Activated B cell treated with CpG ODN at 0.5 μM for 24 hours (primary cell): ENCODE measurements around the gene GRK2. TPM values are rescaled to one million over a fixed set of nuclear protein-coding genes. Genes with fewer than 3 reads are reported as not detected.

Source experiments
- ATAC-seq: fragments of 200-7000 bp; cut with Tn5 transposase; one replicate; pipeline ENCODE4 v1.10.0; 2021; ENCODE audit warnings: low read depth, mild to moderate bottlenecking, moderate library complexity
- CTCF ChIA-PET: fragments of 350-600 bp; sonication (Branson Sonifier 250); formaldehyde crosslinking; loops from one replicate; lab custom pipeline; 2021; ENCODE audit warnings: antibody characterized with exemption; lab: Charles Lee
- POLR2A ChIA-PET: fragments of 350-600 bp; sonication (Branson Sonifier 250); formaldehyde crosslinking; loops from one replicate; lab custom pipeline; 2021; ENCODE audit warnings: antibody characterized with exemption; lab: Charles Lee
- DNase-seq: peaks from one replicate; pipeline ENCODE4 v3.0.0; 2022
- H3K27ac Mint-ChIP-seq: one replicate; pipeline ENCODE4 v1.8.0; 2020; ENCODE audit warnings: mixed read lengths
- H3K27me3 Mint-ChIP-seq: one replicate; pipeline ENCODE4 v1.8.0; 2021; ENCODE audit warnings: mixed read lengths
- H3K36me3 Mint-ChIP-seq: one replicate; pipeline ENCODE4 v1.8.0; 2021; ENCODE audit warnings: low read depth, mixed read lengths
- H3K4me1 Mint-ChIP-seq: one replicate; pipeline ENCODE4 v1.8.0; 2021; ENCODE audit warnings: mixed read lengths
- H3K4me3 Mint-ChIP-seq: one replicate; pipeline ENCODE4 v1.8.0; 2020; ENCODE audit warnings: mild to moderate bottlenecking, mixed read lengths
- H3K9me3 Mint-ChIP-seq: one replicate; pipeline ENCODE4 v1.8.0; 2020; ENCODE audit warnings: mixed read lengths
- intact Hi-C: fragments of 100-400 bp; cut with micrococcal nuclease; formaldehyde crosslinking; loops from one replicate; pipeline ENCODE4 v1.15.1; 2024
- total RNA-seq: library from RNA; stranded (reverse); gene quantifications from 2 replicates; pipeline ENCODE4 v1.2.3, GENCODE V29; 2022
- TF ChIP-seq, protein P1 (sequence below): fragments of 200-600 bp; IDR thresholded peaks from one replicate; pipeline ENCODE4 v1.8.0; 2022; ENCODE audit warnings: antibody characterized with exemption, mild to moderate bottlenecking

Gene GRK2
- total RNA-seq, 1 donor from 2014 or later = 175 TPM

- CTCF ChIA-PET = interaction anchor here (1.3 kb wide), 1 partner anchor 26 kb away, joined by 4 read pairs; no protein-coding TSS in a partner anchor
- no peaks in the 10 kb centered on the region for H3K27me3 Mint-ChIP-seq
- DNase-seq (no peak), ATAC-seq (no peak)
- H3K4me3 Mint-ChIP-seq = no peak overlapping the region
- POLR2A ChIA-PET = interaction anchor here (0.6 to 4.5 kb wide), 9 partner anchors 11 to 522 kb away, joined by 3 to 51 read pairs (median 4); partner anchors contain the start of gene SSH3
- peaks cover 43% of the 10 kb centered on the region for H3K4me1 Mint-ChIP-seq
- peaks cover 60% of the 10 kb centered on the region for H3K36me3 Mint-ChIP-seq
- H3K9me3 Mint-ChIP-seq = peaks cover 5% of the 10 kb centered on the region
- intact Hi-C loops = no loop called here
- no peak overlapping the region for H3K27ac Mint-ChIP-seq
- TF ChIP-seq, protein P1, sequence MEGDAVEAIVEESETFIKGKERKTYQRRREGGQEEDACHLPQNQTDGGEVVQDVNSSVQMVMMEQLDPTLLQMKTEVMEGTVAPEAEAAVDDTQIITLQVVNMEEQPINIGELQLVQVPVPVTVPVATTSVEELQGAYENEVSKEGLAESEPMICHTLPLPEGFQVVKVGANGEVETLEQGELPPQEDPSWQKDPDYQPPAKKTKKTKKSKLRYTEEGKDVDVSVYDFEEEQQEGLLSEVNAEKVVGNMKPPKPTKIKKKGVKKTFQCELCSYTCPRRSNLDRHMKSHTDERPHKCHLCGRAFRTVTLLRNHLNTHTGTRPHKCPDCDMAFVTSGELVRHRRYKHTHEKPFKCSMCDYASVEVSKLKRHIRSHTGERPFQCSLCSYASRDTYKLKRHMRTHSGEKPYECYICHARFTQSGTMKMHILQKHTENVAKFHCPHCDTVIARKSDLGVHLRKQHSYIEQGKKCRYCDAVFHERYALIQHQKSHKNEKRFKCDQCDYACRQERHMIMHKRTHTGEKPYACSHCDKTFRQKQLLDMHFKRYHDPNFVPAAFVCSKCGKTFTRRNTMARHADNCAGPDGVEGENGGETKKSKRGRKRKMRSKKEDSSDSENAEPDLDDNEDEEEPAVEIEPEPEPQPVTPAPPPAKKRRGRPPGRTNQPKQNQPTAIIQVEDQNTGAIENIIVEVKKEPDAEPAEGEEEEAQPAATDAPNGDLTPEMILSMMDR = no peak
These were observed 25.5 kb downstream of the GRK2 start for GRCh38 chr11:67291481-67292381.

DNA sequence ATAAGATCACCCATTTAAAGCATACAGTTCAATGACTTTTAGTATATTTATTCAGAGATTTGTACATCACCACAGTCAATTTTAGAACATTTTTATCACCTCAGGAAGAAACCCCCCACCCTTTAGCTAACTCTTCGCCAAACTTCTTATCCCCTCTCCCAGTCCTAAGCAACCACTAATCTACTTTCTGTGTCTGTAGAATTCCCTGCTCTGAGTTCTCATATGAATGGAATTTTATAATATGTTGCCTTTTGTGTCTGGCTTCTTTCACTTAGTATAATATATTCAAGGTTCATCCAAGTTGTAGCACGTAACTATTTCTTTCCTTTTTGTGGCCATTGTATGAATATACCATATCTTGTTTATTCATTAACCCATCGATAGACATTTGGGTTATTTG lies 26.4 kb downstream of the GRK2 start:
- DNase-seq (no peak), ATAC-seq (no peak)
- TF ChIP-seq, protein P1 = no peak
- peaks cover 55% of the 10 kb centered on the region for H3K36me3 Mint-ChIP-seq
- intact Hi-C loops = no loop called here
- no peaks in the 10 kb centered on the region for H3K27me3 Mint-ChIP-seq
- ChIA-PET CTCF (interaction anchor here (1.5 kb wide), 1 partner anchor 25 kb away, joined by 4 read pairs; no protein-coding TSS in a partner anchor), POLR2A (interaction anchor here (0.6 to 1.2 kb wide), 4 partner anchors 14 to 523 kb away, joined by 3 to 4 read pairs (median 4); no protein-coding TSS in a partner anchor)
- no peak overlapping the region for H3K27ac Mint-ChIP-seq
- H3K9me3 Mint-ChIP-seq = peaks cover 8% of the 10 kb centered on the region
- H3K4me1 Mint-ChIP-seq = peaks cover 33% of the 10 kb centered on the region
- peak overlapping the region; percentile 50 for H3K4me3 Mint-ChIP-seq

- DNase-seq = no peak
- ATAC-seq = no peak
- POLR2A ChIA-PET = interaction anchor here (0.7 to 1.8 kb wide), 5 partner anchors 10 to 248 kb away, joined by 3 to 7 read pairs (median 4); partner anchors contain the start of gene SSH3
- H3K4me1 Mint-ChIP-seq = peaks cover 29% of the 10 kb centered on the region
- H3K27me3 Mint-ChIP-seq = no peaks in the 10 kb centered on the region
- no peak overlapping the region for H3K27ac Mint-ChIP-seq
- intact Hi-C loops = no loop called here
- peaks cover 8% of the 10 kb centered on the region for H3K9me3 Mint-ChIP-seq
- H3K36me3 Mint-ChIP-seq = peaks cover 59% of the 10 kb centered on the region
- TF ChIP-seq, protein P1 = no peak
- CTCF ChIA-PET = interaction anchor here (1.5 kb wide), 1 partner anchor 25 kb away, joined by 4 read pairs; no protein-coding TSS in a partner anchor
- no peak overlapping the region for H3K4me3 Mint-ChIP-seq
These were observed 26.8 kb downstream of the GRK2 start for GRCh38 chr11:67293090-67293489.

- CTCF ChIA-PET = interaction anchor here (0.7 to 0.8 kb wide), 2 partner anchors 21 to 50 kb away, joined by 3 read pairs; no protein-coding TSS in a partner anchor
- TF ChIP-seq, protein P1 = no peak
- H3K27ac Mint-ChIP-seq = no peak overlapping the region
- peaks cover 18% of the 10 kb centered on the region for H3K4me1 Mint-ChIP-seq
- POLR2A ChIA-PET = interaction anchor here (2.6 kb wide), 1 partner anchor 22 kb away, joined by 8 read pairs; no protein-coding TSS in a partner anchor
- ATAC-seq = no peak
- H3K4me3 Mint-ChIP-seq = no peak overlapping the region
- peaks cover 79% of the 10 kb centered on the region for H3K36me3 Mint-ChIP-seq
- H3K9me3 Mint-ChIP-seq = peaks cover 8% of the 10 kb centered on the region
- intact Hi-C loops = no loop called here
- no peaks in the 10 kb centered on the region for H3K27me3 Mint-ChIP-seq
- no peak for DNase-seq
These were observed 29.6 kb downstream of the GRK2 start for GRCh38 chr11:67295846-67296245.

DNA sequence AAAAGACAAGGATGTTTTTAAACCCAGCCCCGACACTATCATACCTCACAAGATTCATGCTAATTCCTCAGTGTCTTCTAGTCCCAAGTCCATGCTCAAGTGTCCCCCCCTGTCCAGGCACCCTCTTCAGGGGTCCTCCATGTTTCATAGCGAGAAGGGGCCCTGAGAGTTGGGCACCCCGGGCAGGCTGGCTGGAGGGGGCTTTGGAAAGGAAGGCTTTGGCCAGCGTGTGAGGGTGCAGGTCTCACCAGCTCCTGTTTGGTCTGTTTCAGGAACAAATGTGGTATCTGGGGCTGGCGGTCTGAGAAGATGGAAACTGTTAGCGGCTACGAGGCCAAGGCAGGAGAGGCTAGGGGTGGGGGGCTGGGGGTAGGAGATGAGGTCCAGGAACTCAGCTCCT lies 32.5 kb downstream of the GRK2 start:
- peaks cover 71% of the 10 kb centered on the region for H3K36me3 Mint-ChIP-seq
- ChIA-PET POLR2A (interaction anchor here (0.6 kb wide), 1 partner anchor 23 kb away, joined by 3 read pairs; no protein-coding TSS in a partner anchor), CTCF (no interaction called here)
- no peak overlapping the region for H3K4me3 Mint-ChIP-seq
- ATAC-seq (no peak), DNase-seq (no peak)
- TF ChIP-seq, protein P1 = no peak
- no peaks in the 10 kb centered on the region for H3K27me3 Mint-ChIP-seq
- peaks cover 8% of the 10 kb centered on the region for H3K9me3 Mint-ChIP-seq
- no peak overlapping the region for H3K27ac Mint-ChIP-seq
- H3K4me1 Mint-ChIP-seq = peaks cover 6% of the 10 kb centered on the region
- intact Hi-C loops = no loop called here
